Choroid plexus epithelial cell (primary cell): ENCODE data around the gene ATF6B.

ENCODE experiments used
- DNase-seq: peaks from one replicate; pipeline ENCODE4 v3.0.0-alpha.2; 2010; ENCODE audit warnings: low read depth
- H3K4me3 ChIP-seq: 2 replicates; pipeline ENCODE4 v1.5.1; 2011; ENCODE audit warnings: low read depth, mild to moderate bottlenecking, control low read depth, low read length, moderate library complexity
- CTCF ChIP-seq: conservative IDR thresholded peaks from 2 replicates; pipeline ENCODE4 v1.5.1; 2011; ENCODE audit warnings: low read depth, mild to moderate bottlenecking, control low read depth, inconsistent platforms, low read length, moderate library complexity

Gene ATF6B

GRCh38 chr6:32167154-32167760 is 39.2 kb upstream of the ATF6B start:
- no peak overlapping the region for H3K4me3 ChIP-seq
- DNase-seq = no peak
- TF ChIP-seq CTCF = no peak

GRCh38 chr6:32166411-32167061 is 38.5 kb upstream of the ATF6B start:
- no peak overlapping the region for H3K4me3 ChIP-seq
- no peak for DNase-seq
- TF ChIP-seq CTCF = peak; percentile 29

DNA sequence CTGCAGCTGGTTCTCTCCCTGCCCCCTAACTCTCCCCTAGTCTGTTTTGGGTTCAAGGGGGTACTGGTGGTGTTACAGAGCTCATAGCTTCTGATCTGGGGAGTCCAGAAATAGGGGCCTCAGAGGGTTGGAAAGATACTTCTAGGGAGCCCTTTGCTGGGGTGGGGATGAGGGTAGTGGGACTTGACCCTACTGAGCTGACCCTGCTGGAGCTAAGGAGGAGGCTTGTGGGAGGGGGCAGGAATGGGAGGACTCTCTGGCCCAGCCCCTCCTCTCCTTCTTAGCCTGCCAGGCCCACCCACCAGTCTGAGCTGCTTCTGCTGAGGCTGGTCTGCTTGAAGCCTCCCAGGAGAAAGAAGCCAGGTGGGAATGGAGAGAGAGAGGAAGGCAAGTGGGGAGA is 36.2 kb upstream of the ATF6B start, which contains the start of gene EGFL8:
Gene EGFL8, plus strand, starts transcription at position 301 of the 400 bp plus-strand sequence. CDS start 1,571 bp downstream, outside the sequence.
- no peak for DNase-seq
- H3K4me3 ChIP-seq = no peak within 1 kb of the TSS

DNA sequence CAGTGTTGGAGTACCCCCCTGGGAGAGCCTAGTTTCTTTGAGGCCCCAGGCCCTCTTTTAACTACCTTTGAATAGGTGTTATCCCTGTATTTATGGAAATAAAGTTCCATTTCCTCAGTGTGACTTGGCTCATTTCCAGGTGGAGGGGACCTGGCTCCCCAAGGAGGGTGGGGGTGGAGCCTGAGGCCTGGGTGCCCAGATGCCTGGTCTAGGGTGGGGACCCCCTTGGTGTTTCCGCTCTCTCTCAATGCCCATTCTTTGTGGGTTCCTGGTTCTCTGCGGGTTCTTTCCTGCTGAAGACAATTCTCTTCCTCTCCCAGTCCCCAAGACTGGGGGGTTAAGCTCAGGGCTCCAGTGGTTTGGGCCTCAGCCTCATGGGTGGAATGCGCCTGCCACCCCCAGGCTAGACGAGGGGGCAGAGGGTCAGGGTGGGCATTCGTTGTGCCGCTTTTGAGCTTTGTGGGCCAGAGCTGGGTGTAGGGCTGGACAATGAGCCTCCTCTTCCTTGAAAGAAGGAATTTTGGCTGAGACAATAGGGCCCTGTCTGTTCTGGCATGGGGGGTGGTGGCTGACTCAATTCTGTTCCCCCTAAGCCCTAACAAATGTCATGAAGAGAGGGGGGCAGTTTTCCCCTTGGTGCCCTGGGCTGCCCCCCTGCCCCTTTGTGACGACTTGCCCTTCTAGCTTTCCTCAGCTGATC is 35.7 kb upstream of the ATF6B start:
- no peak overlapping the region for H3K4me3 ChIP-seq
- DNase-seq = no peak
- TF ChIP-seq CTCF = no peak

More for the DNA sequence above, 36.2 kb upstream of the ATF6B start, which contains the start of gene EGFL8:
- no peak for TF ChIP-seq CTCF

GRCh38 chr6:32158052-32158451 is 30.0 kb upstream of the ATF6B start:
- no peak overlapping the region for H3K4me3 ChIP-seq
- no peak for TF ChIP-seq CTCF
- DNase-seq = no peak

DNA sequence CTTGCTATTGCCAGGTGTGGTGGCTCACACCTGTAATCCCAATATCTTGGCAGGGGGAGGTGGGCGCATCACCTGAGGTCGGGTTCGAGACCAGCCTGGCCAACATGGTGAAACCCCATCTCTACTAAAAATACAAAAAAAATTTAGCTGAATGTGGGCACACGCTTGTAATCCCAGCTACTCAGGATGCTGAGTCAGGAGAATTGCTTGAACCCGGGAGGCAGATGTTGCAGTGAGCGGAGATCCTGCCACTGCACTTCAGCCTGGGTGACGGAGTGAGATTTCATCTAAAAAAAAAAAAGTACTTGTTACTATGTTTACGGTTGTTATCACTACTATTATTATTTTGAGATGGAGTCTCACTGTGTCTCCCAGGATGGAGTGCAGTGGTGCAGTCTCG is 28.8 kb upstream of the ATF6B start:
- no peak overlapping the region for H3K4me3 ChIP-seq
- no peak for TF ChIP-seq CTCF
- no peak for DNase-seq
